Stromal cell of bone marrow (primary cell): Measurements from ENCODE around the gene ZNF568.

ENCODE experiments used
- DNase-seq: peaks from one replicate; pipeline ENCODE4 v3.0.0-alpha.2; 2012; ENCODE audit warnings: low read depth

Gene ZNF568

DNA sequence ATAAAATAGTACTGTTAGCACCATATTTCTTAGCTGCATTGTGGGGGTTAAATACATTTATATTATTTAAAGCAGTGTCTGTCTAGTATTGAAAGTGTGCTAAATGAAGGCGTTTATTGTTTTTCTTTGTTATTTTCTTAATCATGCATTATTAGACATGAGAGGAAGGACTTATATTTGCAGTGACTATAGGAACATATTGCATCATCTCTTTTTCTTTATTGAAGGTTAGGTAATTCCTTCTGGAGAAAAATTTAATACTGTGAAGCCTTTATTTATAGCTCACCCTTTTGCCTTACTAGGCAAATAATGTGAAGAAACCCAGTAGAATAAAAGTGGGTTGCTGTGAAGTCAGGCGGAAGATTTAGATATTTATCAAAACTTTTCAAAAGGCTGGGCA is 83.2 kb downstream of the ZNF568 start:
- DNase-seq, result no peak

DNA sequence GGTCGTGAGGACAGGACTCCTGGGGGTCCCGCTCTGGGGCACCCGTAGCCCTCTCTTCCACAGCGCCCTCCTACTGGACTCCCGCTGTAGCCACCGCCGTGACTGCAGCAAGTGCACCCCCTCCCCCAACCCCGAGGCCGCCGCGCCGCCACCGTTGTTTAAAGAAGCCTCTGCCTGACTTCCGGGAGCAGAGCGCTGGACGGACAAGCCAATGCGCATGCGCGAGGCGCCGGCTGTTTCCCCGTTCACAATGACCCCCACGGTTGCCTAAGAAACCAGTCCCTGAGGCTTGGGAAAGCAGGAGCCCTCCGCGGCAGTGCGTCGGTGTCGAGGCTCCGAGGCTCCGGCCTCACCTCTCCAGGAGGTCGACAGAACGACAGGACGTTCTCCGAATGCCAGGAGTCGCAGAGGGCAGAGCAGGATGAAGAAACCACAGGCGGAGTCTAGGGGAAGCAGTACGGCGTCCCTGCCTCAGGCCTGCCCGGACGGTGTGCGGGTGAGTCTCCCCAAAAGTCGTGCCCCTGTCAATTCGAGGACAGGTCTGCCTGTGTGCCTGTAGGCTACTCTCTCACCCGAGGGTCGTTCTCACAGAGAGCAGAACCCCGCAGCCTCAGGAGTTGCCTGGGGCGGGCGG is 91.6 kb downstream of the ZNF568 start:
- peak; percentile 29 for DNase-seq

DNA sequence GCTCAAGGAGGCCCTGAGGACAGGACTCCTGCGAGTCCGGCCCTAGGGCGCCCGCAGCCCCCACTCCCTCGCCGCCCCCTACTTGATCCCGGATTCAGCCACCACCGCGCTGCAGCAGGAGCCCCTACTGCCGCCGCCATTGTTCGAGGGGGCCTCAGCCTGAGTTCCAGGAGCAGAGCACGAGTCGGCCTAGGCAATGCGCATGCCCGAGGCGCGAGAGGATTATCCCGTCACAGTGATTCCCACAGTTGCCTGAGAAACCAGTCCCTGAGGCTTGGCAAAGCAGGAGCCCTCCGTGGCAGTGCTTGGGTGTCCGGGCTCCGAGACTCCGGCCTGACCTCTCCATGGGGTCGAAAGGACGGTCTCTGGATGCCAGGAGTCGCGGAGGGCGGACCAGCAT is 93.7 kb downstream of the ZNF568 start:
- no peak for DNase-seq

DNA sequence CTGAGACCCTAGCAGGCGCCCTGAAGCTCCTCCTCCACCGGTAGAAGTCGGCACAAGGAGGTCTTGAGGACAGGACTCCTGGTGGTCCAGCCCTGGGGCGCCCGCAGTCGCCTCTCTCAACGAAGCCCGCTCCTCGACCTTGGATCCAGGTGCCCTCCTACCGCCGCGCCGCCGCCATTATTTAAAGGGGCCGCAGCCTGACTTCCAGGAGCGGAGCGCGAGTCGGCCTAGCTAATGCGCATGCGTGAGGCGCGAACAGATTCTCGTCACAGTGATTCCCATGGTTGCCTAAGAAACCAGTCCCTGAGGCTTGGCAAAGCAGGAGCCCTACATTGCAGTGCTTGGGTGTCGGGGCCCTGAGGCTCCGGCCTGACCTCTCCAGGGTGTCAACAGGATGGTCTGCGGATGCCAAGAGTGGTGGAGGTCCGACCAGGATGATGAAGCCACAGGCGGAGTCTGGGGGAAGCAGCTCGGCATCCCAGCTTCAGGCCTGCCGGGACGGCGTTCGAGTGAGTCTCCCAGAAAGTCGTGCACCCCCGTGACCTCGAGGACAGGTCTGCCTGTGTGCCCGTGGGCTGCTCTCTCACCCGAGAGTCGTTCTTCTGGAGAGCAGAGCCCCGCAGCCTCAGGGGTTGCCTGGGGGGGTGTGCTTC is 96.1 kb downstream of the ZNF568 start:
- DNase-seq, result no peak

DNA sequence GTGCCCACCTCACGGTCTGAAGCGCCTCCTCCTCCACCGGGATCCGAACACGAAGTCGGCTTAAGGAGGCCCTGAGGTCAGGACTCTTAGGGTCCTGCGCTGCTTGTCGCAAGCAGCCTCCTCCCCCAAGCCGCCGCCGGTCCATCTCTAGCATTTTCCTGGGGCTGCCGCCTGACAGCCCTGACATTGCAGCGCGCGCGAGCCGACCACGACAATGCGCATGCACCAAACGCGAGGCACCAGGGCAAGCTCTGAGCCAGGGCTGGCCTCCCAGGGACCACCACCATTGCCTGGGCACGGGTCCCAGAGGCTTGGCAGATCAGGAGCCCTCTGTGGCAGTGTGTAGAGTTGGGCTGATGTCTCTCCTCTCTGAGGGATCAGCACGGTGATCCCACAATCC is 98.3 kb downstream of the ZNF568 start:
- no peak for DNase-seq

- no peak for DNase-seq
Observed at GRCh38 chr19:37045140-37045539, 129.0 kb downstream of the ZNF568 start.
